GM21423 (cell line): ENCODE data around the gene GNAS-AS1.

Source experiments
- ATAC-seq: cut with Tn5 transposase; IDR thresholded peaks from one replicate; pipeline ENCODE4 v1.9.1; 2021; ENCODE audit warnings: mild to moderate bottlenecking, moderate library complexity; ENCODE audit not compliant: unreplicated experiment

GNAS-AS1 gene

GRCh38 chr20:58886546-58886945 lies 35.8 kb upstream of the GNAS-AS1 start:
- no peak for ATAC-seq

- ATAC-seq, result no peak
Measured at GRCh38 chr20:58884966-58885365, 34.3 kb upstream of the GNAS-AS1 start.

GRCh38 chr20:58883241-58883691 lies 32.6 kb upstream of the GNAS-AS1 start:
- ATAC-seq, result no peak

- no peak for ATAC-seq
Measured at GRCh38 chr20:58882704-58883089, 32.0 kb upstream of the GNAS-AS1 start.

GRCh38 chr20:58880994-58881752 lies 30.5 kb upstream of the GNAS-AS1 start:
- ATAC-seq, result no peak

GRCh38 chr20:58880441-58880840 lies 29.7 kb upstream of the GNAS-AS1 start:
- ATAC-seq, result no peak

- ATAC-seq, result no peak
Measured at GRCh38 chr20:58878399-58878798, 27.7 kb upstream of the GNAS-AS1 start.

GRCh38 chr20:58877976-58878360 lies 27.3 kb upstream of the GNAS-AS1 start:
- ATAC-seq, result no peak

- ATAC-seq, result no peak
Measured at GRCh38 chr20:58877050-58877975, 26.6 kb upstream of the GNAS-AS1 start.

- ATAC-seq, result no peak
Measured at GRCh38 chr20:58876437-58876836, 25.7 kb upstream of the GNAS-AS1 start.

- ATAC-seq, result no peak
Measured at GRCh38 chr20:58875541-58876134, 24.9 kb upstream of the GNAS-AS1 start.

GRCh38 chr20:58875111-58875510 lies 24.4 kb upstream of the GNAS-AS1 start:
- ATAC-seq, result no peak

GRCh38 chr20:58874469-58874868 lies 23.8 kb upstream of the GNAS-AS1 start:
- no peak for ATAC-seq

GRCh38 chr20:58871533-58872102 lies 20.9 kb upstream of the GNAS-AS1 start:
- no peak for ATAC-seq

GRCh38 chr20:58870293-58871014 lies 19.8 kb upstream of the GNAS-AS1 start:
- ATAC-seq, result peak; percentile 52

- ATAC-seq, result no peak
Measured at GRCh38 chr20:58869662-58870227, 19.0 kb upstream of the GNAS-AS1 start.

- no peak for ATAC-seq
Measured at GRCh38 chr20:58868795-58869194, 18.1 kb upstream of the GNAS-AS1 start.

GRCh38 chr20:58867211-58867610 lies 16.5 kb upstream of the GNAS-AS1 start:
- ATAC-seq, result no peak

GRCh38 chr20:58865843-58866242 lies 15.1 kb upstream of the GNAS-AS1 start:
- no peak for ATAC-seq

GRCh38 chr20:58864346-58864745 lies 13.6 kb upstream of the GNAS-AS1 start:
- no peak for ATAC-seq
